HG03045 (cell line): ENCODE results near the gene ZNF546.
A peak's percentile ranks its signal among the peaks of the same experiment; 100 is the strongest.
"Not testable (repeated sequence)": the region's sequence is repeated elsewhere in the genome, so short reads cannot be mapped to it uniquely, and the experiment has no call there.

Experiments
- ATAC-seq: cut with Tn5 transposase; IDR thresholded peaks from one replicate; pipeline ENCODE4 v1.9.1; 2021; ENCODE audit warnings: mild to moderate bottlenecking, moderate library complexity; ENCODE audit not compliant: unreplicated experiment

Gene ZNF546

DNA sequence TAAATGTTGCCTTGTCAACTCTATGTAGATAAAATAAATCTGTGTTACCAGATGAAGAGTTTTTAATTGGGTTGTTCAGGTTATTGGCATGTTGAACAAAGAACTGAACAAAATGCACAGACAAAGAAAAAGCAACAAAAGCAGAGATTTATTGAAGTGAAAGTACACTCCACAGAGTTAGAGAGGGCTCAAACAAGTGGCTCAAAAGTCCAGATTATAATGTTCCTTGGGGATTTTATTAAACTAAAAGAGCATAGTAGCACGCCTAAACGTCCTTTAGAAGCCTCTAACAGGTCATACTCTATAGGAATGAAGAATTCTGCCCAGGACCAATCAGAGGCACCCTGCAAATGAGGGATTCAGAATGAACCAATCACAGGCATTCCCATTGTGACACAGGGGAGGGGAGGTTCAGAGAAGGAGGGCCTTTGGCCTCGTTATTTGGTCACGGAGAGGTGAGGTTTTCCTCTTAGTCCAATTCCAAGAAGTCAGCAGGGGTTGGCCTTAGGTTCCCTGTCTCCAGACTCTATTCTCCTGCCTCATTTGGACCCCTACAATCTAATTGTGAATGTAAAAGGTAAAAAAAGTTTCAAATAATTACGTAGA is 13.1 kb upstream of the ZNF546 start:
- ATAC-seq = no peak

DNA sequence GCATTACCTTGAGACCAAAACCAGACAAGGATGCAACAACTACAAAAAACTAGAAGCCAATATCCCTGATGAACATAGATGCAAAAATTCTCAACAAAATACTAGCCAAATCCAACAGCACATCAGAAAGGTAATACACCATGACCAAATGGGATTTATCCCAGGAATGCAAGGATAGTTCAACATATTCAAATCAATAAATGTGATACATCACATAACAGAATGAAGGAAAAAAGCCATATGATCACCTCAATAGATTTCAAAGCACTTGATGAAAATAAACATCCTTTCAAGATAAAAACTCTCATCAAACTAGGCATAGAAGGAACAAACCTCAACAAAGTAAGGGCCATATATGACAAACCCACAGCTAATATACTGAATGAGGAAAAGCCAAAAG is 10.2 kb upstream of the ZNF546 start:
- no peak for ATAC-seq

- no peak for ATAC-seq
These were observed 9.7 kb upstream of the ZNF546 start for GRCh38 chr19:39987167-39987566.

DNA sequence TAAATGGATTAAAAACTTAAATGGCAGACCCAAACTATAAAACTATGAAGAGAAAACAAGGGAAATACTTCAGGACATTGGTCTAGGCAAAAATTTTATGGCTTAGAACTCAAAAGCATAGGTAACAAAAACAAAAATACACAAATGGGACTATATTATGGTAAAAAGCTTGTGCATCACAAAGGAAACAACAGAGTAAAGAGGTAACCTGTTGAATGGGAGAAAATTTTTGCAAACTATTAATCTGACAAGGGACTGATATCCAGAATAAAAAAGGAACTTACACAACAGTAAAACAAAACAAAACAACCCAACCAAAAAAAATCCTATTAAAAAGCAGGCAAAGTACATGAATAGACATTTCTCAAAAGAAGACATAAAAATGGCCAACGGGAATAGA is 9.3 kb upstream of the ZNF546 start:
- ATAC-seq = no peak

DNA sequence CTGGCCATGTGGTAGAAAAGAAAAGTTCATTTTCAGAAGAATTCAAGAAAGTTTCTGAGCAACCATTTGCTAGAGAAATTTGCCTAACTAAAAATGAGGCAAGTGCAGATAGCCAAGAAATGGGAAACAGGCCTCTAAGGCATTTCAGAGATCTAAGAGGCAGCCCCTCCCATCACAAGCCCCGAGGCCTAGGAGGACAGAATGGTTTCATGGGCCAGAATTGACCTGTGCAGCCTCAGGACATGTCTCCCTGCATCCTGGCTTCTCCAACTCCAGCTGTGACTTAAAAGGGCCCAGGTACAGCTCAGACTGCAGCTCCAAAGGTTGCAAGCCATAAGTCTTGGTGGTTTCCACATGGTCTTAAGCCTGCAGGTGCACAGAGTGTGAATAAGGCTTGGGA is 3.3 kb upstream of the ZNF546 start:
- ATAC-seq = no peak

- ATAC-seq = no peak
These were observed 2.5 kb upstream of the ZNF546 start for GRCh38 chr19:39994361-39994760.

GRCh38 chr19:39995794-39996193 is 1.1 kb upstream of the ZNF546 start:
- ATAC-seq = no peak

DNA sequence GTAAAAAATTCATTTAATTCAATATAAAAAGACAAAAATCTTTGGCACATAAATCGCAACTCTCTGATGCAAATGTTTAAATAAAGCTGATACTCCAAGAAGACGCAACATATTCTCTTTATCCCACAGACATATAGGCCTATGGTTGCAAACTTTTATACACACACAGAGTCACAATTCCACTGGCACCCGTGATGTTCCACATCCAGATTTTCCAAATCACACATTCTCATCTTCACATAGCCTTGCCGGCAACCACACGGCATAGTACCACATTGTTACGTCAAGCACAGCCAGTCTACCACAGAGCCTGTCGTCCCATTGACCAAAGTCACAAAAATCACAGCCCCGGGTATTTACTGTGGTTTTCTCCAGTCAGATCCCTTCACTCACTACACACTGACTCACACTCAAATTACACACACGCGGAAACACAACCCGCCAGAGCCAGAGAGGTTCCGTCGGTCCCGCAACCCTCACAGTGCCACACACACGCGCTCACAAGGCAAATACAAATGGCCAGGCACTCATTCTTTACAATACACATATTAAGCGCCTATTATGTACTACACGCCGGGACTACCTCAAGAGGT is 546 bp upstream of the ZNF546 start:
- peak; percentile 16 for ATAC-seq

GRCh38 chr19:39997638-39998216 is 867 bp downstream of the ZNF546 start:
- no peak for ATAC-seq

DNA sequence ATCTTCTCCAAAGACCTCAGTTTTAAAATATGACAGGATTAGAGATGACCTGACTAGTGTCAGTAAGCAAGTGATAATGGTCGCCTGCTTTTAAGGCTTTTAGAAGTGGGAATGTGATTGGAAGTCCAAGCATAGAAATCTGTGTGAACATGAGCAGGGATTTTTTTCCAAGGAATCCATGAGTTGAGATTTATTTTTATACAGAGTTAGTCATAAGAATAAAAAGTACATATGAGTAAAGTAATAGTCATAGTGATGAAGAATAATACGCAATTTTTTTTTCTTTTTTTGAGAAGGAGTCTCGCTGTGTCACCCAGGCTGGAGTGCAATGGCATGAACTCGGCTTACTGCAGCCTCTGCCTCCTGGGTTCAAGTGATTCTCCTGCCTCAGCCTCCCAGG is 1.6 kb downstream of the ZNF546 start:
- no peak for ATAC-seq

DNA sequence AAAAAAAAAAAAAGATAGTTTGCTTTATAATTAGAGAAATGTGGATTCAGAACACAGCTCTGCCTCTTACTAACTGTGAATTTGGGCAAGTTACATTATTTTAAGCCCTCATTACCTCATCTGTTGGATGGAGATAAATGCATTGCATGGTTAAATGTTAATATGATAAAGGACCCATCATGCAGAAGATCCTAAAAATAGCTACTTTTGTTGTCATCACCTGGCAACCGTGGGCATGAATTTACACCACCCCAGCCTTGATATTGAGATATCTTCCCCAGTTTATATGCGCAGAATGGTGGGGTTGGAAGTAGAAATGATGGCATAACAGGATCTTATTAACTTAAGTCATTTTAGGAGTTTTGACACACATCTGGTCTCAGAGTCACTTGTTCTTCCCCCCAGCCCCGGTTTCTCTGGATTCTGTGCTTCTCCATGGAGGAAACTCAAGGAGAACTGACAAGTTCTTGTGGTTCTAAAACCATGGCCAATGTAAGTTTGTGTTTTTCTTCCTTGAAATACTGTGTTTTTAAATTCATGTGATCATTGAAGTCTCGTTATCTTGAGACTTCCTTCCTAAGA is 8.9 kb downstream of the ZNF546 start:
- no peak for ATAC-seq

DNA sequence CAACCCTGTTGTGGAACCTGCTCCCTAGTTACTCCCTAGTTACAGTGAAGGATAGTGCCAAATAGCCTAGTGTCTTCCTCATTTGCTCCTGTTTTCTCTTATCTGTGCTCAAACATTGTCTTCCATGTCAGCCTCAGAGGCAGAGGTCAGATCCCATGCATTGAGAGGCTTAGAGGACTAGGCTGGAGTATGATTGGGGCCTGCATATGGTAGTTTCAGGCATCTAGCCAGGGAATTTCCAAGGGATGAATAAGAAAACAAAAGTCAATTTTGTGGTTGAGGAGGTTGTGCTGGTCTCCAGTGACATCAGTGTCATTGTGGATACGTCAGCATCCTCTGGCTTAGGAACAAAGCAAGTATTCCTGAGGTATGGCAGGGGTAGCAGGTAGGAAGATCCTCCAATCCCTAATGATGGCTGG is 9.4 kb downstream of the ZNF546 start:
- no peak for ATAC-seq

- no peak for ATAC-seq
These were observed 12.8 kb downstream of the ZNF546 start for GRCh38 chr19:40009674-40010073.

DNA sequence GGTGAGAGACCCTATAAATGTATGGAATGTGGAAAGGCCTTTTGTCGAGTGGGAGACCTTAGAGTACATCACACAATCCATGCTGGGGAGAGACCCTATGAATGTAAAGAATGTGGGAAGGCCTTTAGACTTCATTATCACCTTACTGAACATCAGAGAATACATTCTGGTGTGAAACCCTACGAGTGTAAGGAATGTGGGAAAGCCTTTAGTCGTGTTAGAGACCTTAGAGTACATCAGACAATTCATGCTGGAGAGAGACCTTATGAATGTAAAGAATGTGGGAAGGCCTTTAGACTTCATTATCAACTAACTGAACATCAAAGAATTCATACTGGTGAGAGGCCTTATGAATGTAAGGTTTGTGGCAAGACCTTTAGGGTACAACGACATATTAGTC is 17.1 kb downstream of the ZNF546 start:
- ATAC-seq = no peak

DNA sequence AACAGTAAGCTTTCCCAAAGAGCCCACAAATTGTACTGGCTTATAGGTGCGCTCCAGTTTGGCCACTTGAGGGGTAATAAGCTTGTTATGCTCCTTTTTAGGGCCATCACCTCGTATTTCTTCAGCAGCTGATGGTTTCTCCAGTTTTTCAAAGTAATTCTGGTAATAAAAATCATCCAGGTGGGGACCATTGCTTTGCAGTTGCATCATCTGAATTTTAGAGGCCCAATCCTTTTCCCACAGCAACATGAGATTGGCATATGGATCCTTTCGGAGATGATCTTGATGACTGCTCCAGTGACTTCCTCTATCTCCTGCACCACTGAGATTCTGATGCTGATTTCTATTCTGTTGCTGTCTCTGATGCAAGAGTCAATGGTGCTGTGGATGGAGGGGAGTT is 27.1 kb downstream of the ZNF546 start:
- ATAC-seq = no peak

DNA sequence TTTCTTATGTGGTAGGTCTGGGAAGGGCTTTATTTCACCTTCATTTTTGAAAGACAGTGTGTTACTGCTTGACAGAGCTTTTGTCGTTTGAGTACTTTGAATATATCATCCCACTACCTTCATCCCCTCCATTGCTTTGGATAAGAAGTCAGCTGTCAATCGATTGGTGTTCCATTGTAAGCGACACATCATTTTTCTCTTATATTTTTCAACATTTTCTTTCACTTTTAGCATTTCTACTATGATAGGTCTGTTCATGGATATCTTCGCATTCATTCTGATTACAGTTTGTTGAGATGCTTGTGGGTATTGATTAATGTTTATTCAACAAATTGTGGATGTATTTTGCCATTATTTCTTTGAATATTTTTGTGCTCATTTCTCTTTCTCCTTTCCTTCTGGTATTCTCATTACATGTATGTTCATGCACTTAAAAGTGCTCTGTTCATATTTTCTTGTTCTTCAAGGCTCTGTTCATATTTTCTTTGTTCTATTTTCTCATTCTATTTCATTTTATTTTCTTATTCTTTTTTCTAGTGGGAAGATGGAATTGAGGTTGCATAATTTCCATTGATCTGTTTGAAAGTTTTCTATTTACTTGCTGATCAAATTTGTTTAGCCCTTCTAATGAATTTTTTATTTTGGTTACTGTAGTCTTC is 29.2 kb downstream of the ZNF546 start:
- ATAC-seq = no peak

DNA sequence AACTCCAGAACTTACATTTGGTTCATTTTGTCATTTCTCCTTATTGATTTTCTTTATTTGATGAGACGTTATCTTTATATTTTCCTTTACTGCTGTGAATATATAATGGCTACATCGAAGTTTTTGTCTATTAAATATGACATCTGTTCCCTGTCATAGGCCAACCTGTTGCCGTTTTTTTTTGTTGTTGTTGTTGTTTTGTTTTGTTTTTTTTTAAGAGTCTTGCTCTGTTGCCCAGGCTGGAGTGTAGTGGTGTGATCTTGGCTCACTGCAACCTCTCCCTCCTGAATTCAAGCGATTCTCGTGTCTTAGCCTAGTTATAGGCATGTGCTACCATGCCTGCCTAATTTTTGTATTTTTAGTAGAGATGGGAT is 29.7 kb downstream of the ZNF546 start:
- ATAC-seq = no peak

- no peak for ATAC-seq
These were observed 37.2 kb downstream of the ZNF546 start for GRCh38 chr19:40033989-40034560.

DNA sequence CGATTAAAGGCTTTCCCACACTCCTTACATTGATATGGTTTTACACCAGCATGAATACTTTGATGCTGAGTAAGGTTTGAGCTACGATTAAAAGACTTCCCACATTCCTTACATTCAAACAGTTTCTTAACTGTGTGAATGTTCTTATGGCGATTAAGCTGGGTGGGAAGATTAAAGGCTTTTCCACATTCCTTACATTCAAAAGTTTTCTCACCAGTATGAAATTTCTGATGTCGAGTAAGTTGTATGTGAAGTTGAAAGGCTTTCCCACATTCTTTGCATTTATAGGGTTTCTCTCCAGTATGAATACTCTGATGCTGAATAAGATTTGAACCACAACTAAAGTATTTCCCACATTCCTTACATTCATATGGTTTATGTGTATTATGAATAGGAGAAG is 39.1 kb downstream of the ZNF546 start:
- no peak for ATAC-seq

DNA sequence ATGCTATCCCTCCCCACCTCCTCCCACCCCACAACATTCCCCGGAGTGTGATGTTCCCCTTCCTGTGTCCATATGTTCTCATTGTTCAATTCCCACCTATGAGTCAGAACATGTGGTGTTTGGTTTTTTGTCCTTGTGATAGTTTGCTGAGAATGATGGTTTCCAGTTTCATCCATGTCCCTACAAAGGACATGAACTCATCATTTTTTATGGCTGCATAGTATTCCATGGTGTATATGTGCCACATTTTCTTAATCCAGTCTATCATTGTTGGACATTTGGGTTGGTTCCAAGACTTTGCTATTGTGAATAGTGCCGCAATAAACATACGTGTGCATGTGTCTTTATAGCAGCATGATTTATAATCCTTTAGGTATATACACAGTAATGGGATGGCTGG is 41.2 kb downstream of the ZNF546 start:
- not testable (repeated sequence) for ATAC-seq

DNA sequence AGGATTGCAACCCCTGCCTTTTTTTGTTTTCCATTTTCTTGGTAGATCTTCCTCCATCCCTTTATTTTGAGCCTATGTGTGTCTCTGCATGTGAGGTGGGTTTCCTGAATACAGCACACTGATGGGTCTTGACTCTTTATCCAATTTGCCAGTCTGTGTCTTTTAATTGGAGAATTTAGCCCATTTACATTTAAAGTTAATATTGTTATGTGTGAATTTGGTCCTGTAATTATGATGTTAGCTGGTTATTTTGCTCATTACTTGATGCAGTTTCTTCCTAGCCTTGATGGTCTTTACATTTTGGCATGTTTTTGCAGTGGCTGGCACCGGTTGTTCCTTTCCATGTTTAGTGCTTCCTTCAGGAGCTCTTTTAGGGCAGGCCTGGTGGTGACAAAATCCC is 44.9 kb downstream of the ZNF546 start:
- ATAC-seq = not testable (repeated sequence)

DNA sequence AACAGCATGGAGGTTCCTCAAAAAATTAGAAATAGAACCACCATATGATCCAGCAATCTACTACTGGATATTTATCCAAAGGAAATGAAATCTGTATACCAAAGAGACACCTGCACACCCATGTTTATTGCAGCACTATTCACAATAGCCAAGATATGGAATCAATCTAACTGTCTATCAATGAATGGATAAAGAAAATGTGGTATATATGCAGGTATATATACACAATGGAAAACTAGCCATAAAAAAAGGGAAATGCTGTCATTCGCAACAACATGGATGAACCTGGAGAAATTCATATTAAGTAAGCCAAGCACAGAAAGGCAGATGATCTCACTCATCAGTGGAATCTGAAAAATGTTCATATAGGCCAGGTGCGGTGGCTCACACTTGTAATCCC is 56.6 kb downstream of the ZNF546 start:
- ATAC-seq = no peak
